HEK293 (cell line): ENCODE measurements around the gene DOCK4.

ENCODE experiments used
- CTCF ChIA-PET: fragments of 350-600 bp; formaldehyde crosslinking; extraction: SDS; loops from one replicate; lab custom pipeline; 2021; ENCODE audit warnings: antibody characterized with exemption; lab: Yijun Ruan, JAX
- POLR2A ChIA-PET: fragments of 300-600 bp; formaldehyde crosslinking; extraction: SDS; loops from one replicate; lab custom pipeline; 2020; ENCODE audit warnings: antibody characterized with exemption, inconsistent platforms; lab: Yijun Ruan, JAX
- H3K27ac ChIP-seq: fragments of 200-500 bp; sonication (Bioruptor generic); 2 replicates; pipeline ENCODE4 v1.5.1; 2014; ENCODE audit warnings: low read depth, low read length, control low read depth, inconsistent platforms; ENCODE audit errors: extremely low read depth
- H3K36me3 ChIP-seq, 2 experiments: fragments of 200-500 bp in 1 of 2; sonication (Bioruptor generic) in 1 of 2; 1 replicate in 1 of 2; 2 replicates in 1 of 2; pipeline ENCODE4 v1.5.1; 2014 to 2017; ENCODE audit warnings: inconsistent platforms in 2 of 2, low read length in 2 of 2; ENCODE audit not compliant: control insufficient read depth in 2 of 2, insufficient read depth in 1 of 2
- H3K4me1 ChIP-seq: fragments of 200-500 bp; sonication (Bioruptor generic); 2 replicates; pipeline ENCODE4 v1.5.1; 2014; ENCODE audit warnings: mild to moderate bottlenecking, low read length, inconsistent platforms; ENCODE audit not compliant: control insufficient read depth, insufficient read depth
- H3K4me3 ChIP-seq: 2 replicates; pipeline ENCODE4 v1.5.1; 2011; ENCODE audit warnings: low read depth, mild to moderate bottlenecking, control low read depth, low read length, moderate library complexity
- H3K9me3 ChIP-seq: fragments of 200-500 bp; sonication (Bioruptor generic); 2 replicates; pipeline ENCODE4 v1.5.1; 2014; ENCODE audit warnings: low read depth, low read length, inconsistent platforms; ENCODE audit not compliant: control insufficient read depth, insufficient read depth
- GFI1B ChIP-seq: fragments of 450-650 bp; formaldehyde crosslinking; IDR thresholded peaks from 2 replicates; pipeline ENCODE4 v1.5.1; 2016; ENCODE audit warnings: missing biosample characterization, missing genetic modification characterization
- HOXA7 ChIP-seq: sonication (generic); formaldehyde crosslinking; IDR thresholded peaks from 2 replicates; pipeline ENCODE4 v1.8.1; 2022; ENCODE audit warnings: missing genetic modification reagents, borderline replicate concordance
- KLF16 ChIP-seq: fragments of 450-650 bp; formaldehyde crosslinking; IDR thresholded peaks from 2 replicates; pipeline ENCODE4 v1.5.1; 2017; ENCODE audit warnings: missing biosample characterization, missing genetic modification characterization
- MYNN ChIP-seq: fragments of 450-650 bp; formaldehyde crosslinking; IDR thresholded peaks from 2 replicates; pipeline ENCODE4 v1.5.1; 2016; ENCODE audit warnings: missing biosample characterization, missing genetic modification characterization, borderline replicate concordance
- SP2 ChIP-seq: fragments of 450-650 bp; formaldehyde crosslinking; IDR thresholded peaks from 2 replicates; pipeline ENCODE4 v1.5.1; 2016; ENCODE audit warnings: missing biosample characterization, missing genetic modification characterization
- ZBTB20 ChIP-seq: fragments of 450-650 bp; formaldehyde crosslinking; IDR thresholded peaks from 2 replicates; pipeline ENCODE4 v1.5.1; 2016; ENCODE audit warnings: missing biosample characterization, missing genetic modification characterization
- ZFP69B ChIP-seq: fragments of 450-650 bp; formaldehyde crosslinking; IDR thresholded peaks from 2 replicates; pipeline ENCODE4 v1.5.1; 2016; ENCODE audit warnings: missing biosample characterization, missing genetic modification characterization
- ZNF121 ChIP-seq: fragments of 450-650 bp; formaldehyde crosslinking; IDR thresholded peaks from 2 replicates; pipeline ENCODE4 v1.5.1; 2016; ENCODE audit warnings: missing biosample characterization, missing genetic modification characterization
- ZNF138 ChIP-seq: fragments of 450-650 bp; formaldehyde crosslinking; IDR thresholded peaks from 2 replicates; pipeline ENCODE4 v1.5.1; 2016; ENCODE audit warnings: missing biosample characterization, missing genetic modification characterization, borderline replicate concordance
- ZNF175 ChIP-seq: fragments of 450-650 bp; formaldehyde crosslinking; IDR thresholded peaks from 2 replicates; pipeline ENCODE4 v1.5.1; 2016; ENCODE audit warnings: missing biosample characterization, missing genetic modification characterization
- ZNF19 ChIP-seq: fragments of 450-650 bp; formaldehyde crosslinking; IDR thresholded peaks from 2 replicates; pipeline ENCODE4; 2016; ENCODE audit warnings: missing biosample characterization, missing genetic modification characterization, low read depth
- ZNF2 ChIP-seq: fragments of 450-650 bp; formaldehyde crosslinking; IDR thresholded peaks from 2 replicates; pipeline ENCODE4 v1.5.1; 2016; ENCODE audit warnings: missing biosample characterization, missing genetic modification characterization
- ZNF274 ChIP-seq, 2 experiments: fragments of 200-500 bp in 1 of 2; fragments of 450-650 bp in 1 of 2; sonication (Bioruptor generic) in 1 of 2; formaldehyde crosslinking in 1 of 2; IDR thresholded peaks; 2 replicates each; pipeline versions ENCODE4 v1.5.1 to v1.6.1; 2014 to 2016; ENCODE audit warnings: borderline replicate concordance in 1 of 2, inconsistent platforms in 1 of 2, low read length in 1 of 2, missing biosample characterization in 1 of 2, missing genetic modification characterization in 1 of 2
- ZNF311 ChIP-seq: fragments of 450-650 bp; formaldehyde crosslinking; IDR thresholded peaks from 2 replicates; pipeline ENCODE4 v1.5.1; 2017; ENCODE audit warnings: missing biosample characterization, missing genetic modification characterization, borderline replicate concordance
- ZNF48 ChIP-seq: fragments of 450-650 bp; formaldehyde crosslinking; IDR thresholded peaks from 2 replicates; pipeline ENCODE4 v1.5.1; 2016; ENCODE audit warnings: missing biosample characterization, missing genetic modification characterization
- ZNF530 ChIP-seq: fragments of 450-650 bp; formaldehyde crosslinking; IDR thresholded peaks from 2 replicates; pipeline ENCODE4 v1.5.1; 2016; ENCODE audit warnings: low read depth, missing biosample characterization, missing genetic modification characterization
- ZNF555 ChIP-seq: fragments of 450-650 bp; formaldehyde crosslinking; conservative IDR thresholded peaks from 2 replicates; pipeline ENCODE4 v1.5.1; 2017; ENCODE audit warnings: missing biosample characterization, mild to moderate bottlenecking, missing genetic modification characterization, inconsistent platforms
- ZNF623 ChIP-seq: fragments of 450-650 bp; formaldehyde crosslinking; IDR thresholded peaks from 2 replicates; pipeline ENCODE4 v1.5.1; 2016; ENCODE audit warnings: missing biosample characterization, missing genetic modification characterization
- ZSCAN16 ChIP-seq: fragments of 450-650 bp; formaldehyde crosslinking; IDR thresholded peaks from 2 replicates; pipeline ENCODE4 v1.5.1; 2016; ENCODE audit warnings: missing biosample characterization, missing genetic modification characterization
- TF ChIP-seq, protein P1 (sequence below): fragments of 450-650 bp; formaldehyde crosslinking; IDR thresholded peaks from 2 replicates; pipeline ENCODE4 v1.5.1; 2016; ENCODE audit warnings: missing biosample characterization, missing genetic modification characterization
- TF ChIP-seq, protein P2 (sequence below): fragments of 450-650 bp; formaldehyde crosslinking; IDR thresholded peaks from 2 replicates; pipeline ENCODE4 v1.5.1; 2016; ENCODE audit warnings: missing biosample characterization, missing genetic modification characterization
- TF ChIP-seq, protein P3 (sequence below): fragments of 450-650 bp; formaldehyde crosslinking; IDR thresholded peaks from 2 replicates; pipeline ENCODE4; 2016; ENCODE audit warnings: missing biosample characterization, missing genetic modification characterization
- TF ChIP-seq, protein P4 (sequence below): fragments of 450-650 bp; IDR thresholded peaks from 2 replicates; pipeline ENCODE4 v1.5.1; 2018; ENCODE audit warnings: missing biosample characterization, mild to moderate bottlenecking, missing genetic modification characterization

Gene DOCK4

DNA sequence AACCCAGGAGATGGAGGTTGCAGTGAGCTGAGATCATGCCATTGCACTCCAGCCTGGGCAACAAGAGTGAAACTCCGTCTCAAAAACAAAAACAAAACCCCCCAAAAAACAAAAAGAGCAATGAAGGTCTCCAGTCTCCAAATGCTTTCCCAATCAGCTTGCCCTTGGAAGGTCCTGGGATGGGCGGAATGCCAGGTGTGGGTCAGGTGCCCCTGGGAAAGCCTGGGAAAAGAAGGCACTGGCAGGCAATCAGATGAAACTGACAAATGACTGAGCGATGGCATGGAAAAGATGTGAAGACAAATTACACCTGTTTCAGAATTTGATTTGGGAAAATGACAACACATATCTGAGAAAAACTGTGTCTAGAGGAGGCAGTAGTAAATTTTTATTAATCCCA, 433.5 kb downstream of the DOCK4 start (continued):
- TF ChIP-seq, protein P1, sequence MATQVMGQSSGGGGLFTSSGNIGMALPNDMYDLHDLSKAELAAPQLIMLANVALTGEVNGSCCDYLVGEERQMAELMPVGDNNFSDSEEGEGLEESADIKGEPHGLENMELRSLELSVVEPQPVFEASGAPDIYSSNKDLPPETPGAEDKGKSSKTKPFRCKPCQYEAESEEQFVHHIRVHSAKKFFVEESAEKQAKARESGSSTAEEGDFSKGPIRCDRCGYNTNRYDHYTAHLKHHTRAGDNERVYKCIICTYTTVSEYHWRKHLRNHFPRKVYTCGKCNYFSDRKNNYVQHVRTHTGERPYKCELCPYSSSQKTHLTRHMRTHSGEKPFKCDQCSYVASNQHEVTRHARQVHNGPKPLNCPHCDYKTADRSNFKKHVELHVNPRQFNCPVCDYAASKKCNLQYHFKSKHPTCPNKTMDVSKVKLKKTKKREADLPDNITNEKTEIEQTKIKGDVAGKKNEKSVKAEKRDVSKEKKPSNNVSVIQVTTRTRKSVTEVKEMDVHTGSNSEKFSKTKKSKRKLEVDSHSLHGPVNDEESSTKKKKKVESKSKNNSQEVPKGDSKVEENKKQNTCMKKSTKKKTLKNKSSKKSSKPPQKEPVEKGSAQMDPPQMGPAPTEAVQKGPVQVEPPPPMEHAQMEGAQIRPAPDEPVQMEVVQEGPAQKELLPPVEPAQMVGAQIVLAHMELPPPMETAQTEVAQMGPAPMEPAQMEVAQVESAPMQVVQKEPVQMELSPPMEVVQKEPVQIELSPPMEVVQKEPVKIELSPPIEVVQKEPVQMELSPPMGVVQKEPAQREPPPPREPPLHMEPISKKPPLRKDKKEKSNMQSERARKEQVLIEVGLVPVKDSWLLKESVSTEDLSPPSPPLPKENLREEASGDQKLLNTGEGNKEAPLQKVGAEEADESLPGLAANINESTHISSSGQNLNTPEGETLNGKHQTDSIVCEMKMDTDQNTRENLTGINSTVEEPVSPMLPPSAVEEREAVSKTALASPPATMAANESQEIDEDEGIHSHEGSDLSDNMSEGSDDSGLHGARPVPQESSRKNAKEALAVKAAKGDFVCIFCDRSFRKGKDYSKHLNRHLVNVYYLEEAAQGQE (tag by site-specific recombination): no peak
- TF ChIP-seq ZNF48 (tag by site-specific recombination) (no peak), ZNF555 (tag by site-specific recombination) (no peak), ZNF623 (tag by site-specific recombination) (no peak)

DNA sequence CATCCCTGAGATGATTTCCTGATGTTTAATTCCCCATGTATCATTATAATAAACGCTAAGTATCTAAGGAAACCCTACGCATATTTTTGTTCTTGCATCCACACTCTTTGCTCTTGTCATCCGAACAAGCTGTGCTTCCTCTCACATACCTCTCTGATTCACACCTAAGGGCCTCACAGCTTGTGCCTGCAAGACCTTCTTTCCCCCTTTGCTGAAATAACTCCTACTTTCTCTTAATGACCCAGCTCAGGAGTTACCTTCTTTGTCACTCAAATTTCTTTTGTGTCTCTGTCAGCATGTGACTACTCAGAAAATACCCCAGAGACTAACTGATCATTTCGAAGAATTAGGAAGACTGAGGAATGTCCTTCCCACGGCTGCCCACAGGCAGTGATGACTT, 434.6 kb downstream of the DOCK4 start:
- ChIA-PET CTCF (interaction anchor here (1.0 to 1.3 kb wide), 3 partner anchors 18 to 64 kb away, joined by 3 read pairs; no protein-coding TSS in a partner anchor), POLR2A (no interaction called here)
- Histone ChIP-seq H3K4me1 (no peaks in the 10 kb centered on the region), H3K9me3 (no peaks in the 10 kb centered on the region), H3K36me3 (no peaks in the 10 kb centered on the region), H3K4me3 (no peak overlapping the region), H3K27ac (no peak overlapping the region)
- TF ChIP-seq MYNN (tag by site-specific recombination) (no peak), KLF16 (tag by site-specific recombination) (no peak), ZNF311 (no peak), SP2 (tag by site-specific recombination) (no peak), ZNF19 (tag by site-specific recombination) (no peak), ZFP69B (no peak), ZNF48 (tag by site-specific recombination) (no peak), ZNF274 (IDR thresholded peaks at IDR 0.05; ENCODE audit: low read length) (no peak), ZNF274 (tag by site-specific recombination; IDR thresholded peaks at IDR 0.05; ENCODE audit: borderline replicate concordance) (no peak), ZNF2 (tag by site-specific recombination) (no peak), HOXA7 (CRISPR knock-in tag) (no peak), ZNF175 (tag by site-specific recombination) (no peak), ZBTB20 (tag by site-specific recombination) (no peak), ZNF530 (tag by site-specific recombination) (no peak), ZSCAN16 (tag by site-specific recombination) (no peak), ZNF138 (tag by site-specific recombination) (no peak), ZNF121 (no peak), GFI1B (tag by site-specific recombination) (no peak)
- TF ChIP-seq, protein P2, sequence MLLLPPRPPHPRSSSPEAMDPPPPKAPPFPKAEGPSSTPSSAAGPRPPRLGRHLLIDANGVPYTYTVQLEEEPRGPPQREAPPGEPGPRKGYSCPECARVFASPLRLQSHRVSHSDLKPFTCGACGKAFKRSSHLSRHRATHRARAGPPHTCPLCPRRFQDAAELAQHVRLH (tag by site-specific recombination): no peak
- TF ChIP-seq, protein P3, sequence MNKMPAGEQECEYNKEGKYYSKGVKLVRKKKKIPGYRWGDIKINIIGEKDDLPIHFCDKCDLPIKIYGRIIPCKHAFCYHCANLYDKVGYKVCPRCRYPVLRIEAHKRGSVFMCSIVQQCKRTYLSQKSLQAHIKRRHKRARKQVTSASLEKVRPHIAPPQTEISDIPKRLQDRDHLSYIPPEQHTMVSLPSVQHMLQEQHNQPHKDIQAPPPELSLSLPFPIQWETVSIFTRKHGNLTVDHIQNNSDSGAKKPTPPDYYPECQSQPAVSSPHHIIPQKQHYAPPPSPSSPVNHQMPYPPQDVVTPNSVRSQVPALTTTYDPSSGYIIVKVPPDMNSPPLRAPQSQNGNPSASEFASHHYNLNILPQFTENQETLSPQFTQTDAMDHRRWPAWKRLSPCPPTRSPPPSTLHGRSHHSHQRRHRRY (tag by site-specific recombination): no peak
- TF ChIP-seq, protein P4, sequence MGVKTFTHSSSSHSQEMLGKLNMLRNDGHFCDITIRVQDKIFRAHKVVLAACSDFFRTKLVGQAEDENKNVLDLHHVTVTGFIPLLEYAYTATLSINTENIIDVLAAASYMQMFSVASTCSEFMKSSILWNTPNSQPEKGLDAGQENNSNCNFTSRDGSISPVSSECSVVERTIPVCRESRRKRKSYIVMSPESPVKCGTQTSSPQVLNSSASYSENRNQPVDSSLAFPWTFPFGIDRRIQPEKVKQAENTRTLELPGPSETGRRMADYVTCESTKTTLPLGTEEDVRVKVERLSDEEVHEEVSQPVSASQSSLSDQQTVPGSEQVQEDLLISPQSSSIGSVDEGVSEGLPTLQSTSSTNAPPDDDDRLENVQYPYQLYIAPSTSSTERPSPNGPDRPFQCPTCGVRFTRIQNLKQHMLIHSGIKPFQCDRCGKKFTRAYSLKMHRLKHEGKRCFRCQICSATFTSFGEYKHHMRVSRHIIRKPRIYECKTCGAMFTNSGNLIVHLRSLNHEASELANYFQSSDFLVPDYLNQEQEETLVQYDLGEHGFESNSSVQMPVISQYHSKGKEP (tag by site-specific recombination): no peak
